HG02763 (cell line): ENCODE results near the gene GNA15.

ENCODE experiments used
- ATAC-seq: cut with Tn5 transposase; IDR thresholded peaks from one replicate; pipeline ENCODE4 v1.9.1; 2021; ENCODE audit warnings: mild to moderate bottlenecking, moderate library complexity; ENCODE audit not compliant: unreplicated experiment

GNA15 gene

GRCh38 chr19:3206216-3206953 is 70.6 kb downstream of the GNA15 start:
- no peak for ATAC-seq

GRCh38 chr19:3207461-3208242 is 71.8 kb downstream of the GNA15 start:
- ATAC-seq: no peak

- ATAC-seq: no peak
These were observed 72.7 kb downstream of the GNA15 start for GRCh38 chr19:3208317-3209207.

GRCh38 chr19:3210347-3211017 is 74.6 kb downstream of the GNA15 start:
- ATAC-seq: no peak

- no peak for ATAC-seq
These were observed 75.4 kb downstream of the GNA15 start for GRCh38 chr19:3211191-3211590.

- no peak for ATAC-seq
These were observed 77.3 kb downstream of the GNA15 start for GRCh38 chr19:3213159-3213558.
